Esophagus squamous epithelium (tissue), 5 donors: ENCODE data around the gene HSPA1L. TPM values are rescaled to one million over a fixed set of nuclear protein-coding genes. Genes with fewer than 3 reads are reported as not detected.

Experiments used
- DNase-seq: peaks from one replicate; lab custom pipeline; 2025; lab: John Stamatoyannopoulos, UW
- H3K27ac ChIP-seq, 4 donors: fragments of 200-600 bp; sonication (generic); one replicate each; pipeline ENCODE4 v1.5.1; 2016 to 2019; ENCODE audit warnings: mild to moderate bottlenecking in 1 of 4
- H3K27me3 ChIP-seq, 4 donors: fragments of 200-600 bp; sonication (generic); 1 replicate in 3 of 4; 2 replicates in 1 of 4; pipeline versions ENCODE4 v1.5.1 to v1.6.0; 2017 to 2021; ENCODE audit warnings: antibody characterized with exemption in 1 of 4
- H3K36me3 ChIP-seq, 3 donors: fragments of 200-600 bp; sonication (generic); one replicate each; pipeline ENCODE4 v1.5.1; 2016 to 2019
- H3K4me1 ChIP-seq, 3 donors: fragments of 200-600 bp; sonication (generic); one replicate each; pipeline ENCODE4 v1.5.1; 2017 to 2019
- H3K4me3 ChIP-seq, 4 donors: fragments of 200-600 bp; sonication (generic); 1 replicate in 3 of 4; 2 replicates in 1 of 4; pipeline ENCODE4 v1.5.1; 2016 to 2019; ENCODE audit warnings: mild to moderate bottlenecking in 2 of 4, moderate library complexity in 1 of 4
- H3K9me3 ChIP-seq, 3 donors: fragments of 200-600 bp; sonication (generic); one replicate each; pipeline ENCODE4 v1.5.1; 2016 to 2019
- CTCF ChIP-seq, 6 experiments: fragments of 450-650 bp in 4 of 6; fragments of 200-600 bp in 2 of 6; sonication (generic) in 2 of 6; IDR thresholded peaks; one replicate each; pipeline ENCODE4 v1.5.1; 2016 to 2019; ENCODE audit warnings: antibody characterized with exemption in 6 of 6, mild to moderate bottlenecking in 4 of 6, moderate library complexity in 4 of 6
- POLR2A ChIP-seq, 4 donors: fragments of 450-650 bp; IDR thresholded peaks; one replicate each; pipeline ENCODE4 v1.6.1; 2017; ENCODE audit warnings: antibody characterized with exemption in 4 of 4, mild to moderate bottlenecking in 4 of 4, moderate library complexity in 3 of 4
- WGBS, 2 donors: methylation state at CpG; one replicate each; pipeline ENCODE4 v1.1.5; 2018; 5-methylcytosine and 5-hydroxymethylcytosine counted together
- intact Hi-C: fragments of 100-400 bp; cut with DNase I; formaldehyde crosslinking; loops from one replicate; pipeline ENCODE4 v1.15.0; 2022
- total RNA-seq, 4 donors: library from RNA; depleted of rRNA; stranded (reverse); fragments of >200 nt; gene quantifications; one replicate each; pipeline ENCODE4 v1.1.0, GENCODE V29; 2016
- donor health status: DM: yes; HTN: yes; CAD: no.

HSPA1L gene
- total RNA-seq, 4 donors from 2014 or later, result 0.35 to 0.97 (median 0.57) TPM

DNA sequence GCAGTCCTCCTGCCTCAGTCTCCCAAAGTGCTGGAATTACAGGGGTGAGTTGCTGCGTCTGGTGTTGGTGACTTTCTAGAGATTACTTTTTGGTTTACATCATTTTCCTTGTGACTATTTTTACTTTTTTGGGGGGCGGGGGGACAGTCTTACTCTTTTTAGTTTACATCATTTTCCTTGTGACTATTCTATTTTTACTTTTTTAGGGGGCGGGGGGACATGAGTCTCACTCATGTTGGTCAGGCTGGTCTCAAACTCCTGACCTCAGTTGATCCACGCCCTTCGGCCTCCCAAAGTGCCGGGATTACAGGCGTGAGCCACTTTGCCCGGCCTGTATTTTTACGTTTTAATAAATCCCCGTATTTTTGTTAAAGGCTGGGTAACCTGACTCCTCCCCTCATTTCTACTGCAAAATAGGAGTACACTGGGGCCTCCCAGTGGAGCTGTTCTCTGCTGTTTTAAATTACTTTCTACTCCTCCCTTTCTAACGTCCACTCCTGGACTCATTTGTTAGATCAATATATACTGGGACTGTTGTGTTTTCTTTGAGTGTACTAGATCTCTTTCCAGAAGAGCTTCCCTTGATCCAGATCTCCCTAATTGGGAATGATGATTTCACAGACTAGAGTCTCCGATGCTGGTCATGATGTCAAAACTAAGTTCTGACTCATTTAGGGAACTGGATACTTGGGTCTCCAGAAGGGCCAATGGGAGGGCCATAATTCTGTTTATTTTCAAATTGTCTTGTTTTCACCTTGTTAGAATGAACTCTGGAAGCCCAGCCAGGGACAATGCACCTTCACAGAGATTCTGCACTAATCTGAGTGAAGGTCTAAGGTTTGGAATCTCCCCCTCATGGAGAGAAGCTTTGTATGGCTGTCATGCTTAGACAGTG, 21.6 kb upstream of the HSPA1L start:
- Histone ChIP-seq H3K27ac (peak overlapping the region; percentile 69 to 98 (median 94)), H3K4me1 (peaks cover 17 to 67% (median 45%) of the 10 kb centered on the region in 3 donors), H3K27me3 (no peaks in the 10 kb centered on the region), H3K9me3 (no peaks in the 10 kb centered on the region), H3K4me3 (peak overlapping the region; percentile 81 to 99 (median 90)), H3K36me3 (peaks cover 11 to 53% (median 35%) of the 10 kb centered on the region in 3 donors)
- TF ChIP-seq POLR2A (IDR thresholded peaks at IDR 0.05), result no peak
- peak in 2 of 6 experiments; percentile 5 to 15 for TF ChIP-seq CTCF (IDR thresholded peaks at IDR 0.05)
- 8 to 22% methylated on average over 12 of the region's 12 CpGs for WGBS, 2 donors
- DNase-seq, result no peak
- intact Hi-C loops, result loop anchor here (10.0 kb wide), 2 partner anchors 102 to 152 kb away; partner anchors contain the start of genes CLIC1 and LY6G5C

DNA sequence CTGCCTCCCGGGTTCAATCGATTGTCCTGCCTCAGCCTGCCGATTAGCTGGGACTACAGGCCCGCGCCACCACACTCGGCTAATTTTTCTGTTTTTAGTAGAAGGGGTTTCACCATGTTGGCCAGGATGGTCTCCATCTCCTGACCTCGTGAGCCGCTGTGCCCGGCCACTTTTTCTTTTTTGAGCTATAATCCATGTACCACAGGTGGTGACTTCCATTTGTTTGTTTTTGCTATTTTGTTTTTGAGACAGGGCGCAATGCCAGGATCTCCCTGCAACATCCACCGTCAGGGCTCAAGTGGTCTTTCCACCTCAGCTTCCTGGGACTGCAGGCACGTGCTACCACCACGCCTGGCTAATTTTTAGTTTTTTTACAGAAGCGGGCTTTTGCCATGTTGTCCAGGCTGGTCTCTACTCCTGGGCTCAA, 21.0 kb upstream of the HSPA1L start:
- peaks cover 11 to 47% (median 31%) of the 10 kb centered on the region in 3 donors for H3K36me3 ChIP-seq
- peaks cover 22 to 73% (median 50%) of the 10 kb centered on the region in 3 donors for H3K4me1 ChIP-seq
- H3K27me3 ChIP-seq, result no peaks in the 10 kb centered on the region
- peak overlapping the region; percentile 81 to 99 (median 90) for H3K4me3 ChIP-seq
- no peak for DNase-seq
- WGBS, 2 donors, result 2 to 39% methylated on average over 14 of the region's 14 CpGs
- TF ChIP-seq CTCF (IDR thresholded peaks at IDR 0.05) (no peak), POLR2A (IDR thresholded peaks at IDR 0.05) (no peak)
- intact Hi-C loops, result loop anchor here (10.0 kb wide), 2 partner anchors 101 to 151 kb away; partner anchors contain the start of genes CLIC1 and LY6G5C
- H3K27ac ChIP-seq, result peak overlapping the region; percentile 69 to 98 (median 94)
- no peaks in the 10 kb centered on the region for H3K9me3 ChIP-seq

DNA sequence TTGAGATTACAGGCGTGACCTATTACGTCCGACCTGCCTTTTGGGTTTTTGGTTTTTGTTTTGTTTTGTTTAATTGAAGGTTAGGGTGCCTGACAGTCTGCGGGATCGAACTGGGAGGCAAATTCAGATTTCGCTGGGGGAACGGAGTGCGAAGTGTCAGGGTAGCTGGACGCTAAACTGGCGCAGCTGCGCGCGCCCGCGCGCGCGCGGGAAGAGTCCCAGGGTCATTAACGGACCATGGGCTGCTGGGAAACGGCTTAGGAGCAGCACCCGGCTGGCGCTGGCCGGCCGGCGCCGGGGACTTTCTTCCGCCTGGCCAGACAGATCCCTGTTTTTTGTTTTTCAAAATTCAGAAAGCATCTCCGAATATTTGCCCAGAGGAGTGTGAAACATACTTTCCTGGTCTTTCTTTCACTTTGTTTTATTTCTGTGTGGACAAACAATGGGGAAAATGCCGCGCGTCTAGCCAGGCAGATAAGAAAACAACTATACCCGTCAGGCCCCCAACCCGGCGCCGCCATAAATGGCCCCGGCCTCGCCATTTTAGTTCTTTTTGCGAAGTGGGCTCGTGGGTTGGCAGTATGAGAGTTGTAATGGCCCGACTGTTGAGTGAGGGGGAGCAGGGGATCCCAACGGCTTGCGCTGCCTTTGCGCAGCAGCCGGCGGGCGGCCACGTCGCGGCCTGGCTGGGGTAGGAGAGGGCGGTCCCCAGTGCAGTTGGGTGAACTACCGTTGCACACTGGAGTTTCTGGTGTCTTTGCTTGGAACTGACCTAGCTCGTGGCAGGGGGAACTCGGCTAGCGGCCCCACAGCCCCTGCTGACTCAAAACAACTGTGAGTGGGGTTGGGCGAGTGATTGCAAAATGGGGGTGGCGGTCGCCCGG, 19.5 kb upstream of the HSPA1L start:
- Histone ChIP-seq H3K4me1 (peaks cover 22 to 83% (median 54%) of the 10 kb centered on the region in 3 donors), H3K9me3 (no peaks in the 10 kb centered on the region), H3K27ac (peak overlapping the region; percentile 92 to 98 (median 96)), H3K36me3 (peaks cover 4 to 33% (median 20%) of the 10 kb centered on the region in 3 donors), H3K27me3 (no peaks in the 10 kb centered on the region), H3K4me3 (peak overlapping the region; percentile 81 to 99 (median 90))
- WGBS, 2 donors, result 1% methylated on average over 27 to 43 of the region's 59 CpGs
- intact Hi-C loops, result loop anchor here (10.0 kb wide), 2 partner anchors 100 to 150 kb away; partner anchors contain the start of genes CLIC1 and LY6G5C
- TF ChIP-seq CTCF (IDR thresholded peaks at IDR 0.05), result no peak
- peak in 3 of 4 donors; percentile 4 to 57 (median 56) for TF ChIP-seq POLR2A (IDR thresholded peaks at IDR 0.05)
- DNase-seq, result peak; percentile 21

- Histone ChIP-seq H3K36me3 (peaks cover 0 to 3% (median 0%) of the 10 kb centered on the region in 3 donors), H3K4me1 (peaks cover 6 to 62% (median 34%) of the 10 kb centered on the region in 3 donors), H3K4me3 (peak overlapping the region in 3 of 4 donors; percentile 62 to 80 (median 70)), H3K27ac (peak overlapping the region; percentile 56 to 98 (median 81)), H3K27me3 (no peaks in the 10 kb centered on the region), H3K9me3 (no peaks in the 10 kb centered on the region)
- DNase-seq, result no peak
- intact Hi-C loops, result loop anchor here (10.0 kb wide), 2 partner anchors 97 to 147 kb away; partner anchors contain the start of genes CLIC1 and LY6G5C
- 47 to 51% methylated on average over 15 of the region's 15 CpGs for WGBS, 2 donors
- TF ChIP-seq CTCF (IDR thresholded peaks at IDR 0.05) (no peak), POLR2A (IDR thresholded peaks at IDR 0.05) (no peak)
Observed at GRCh38 chr6:31831350-31832215, 16.5 kb upstream of the HSPA1L start.
